Esophagus muscularis mucosa (tissue), 4 donors: ENCODE results near the gene KIF3B.
A peak's percentile ranks its signal among the peaks of the same experiment; 100 is the strongest.

Experiments
- CTCF ChIP-seq, 3 experiments: fragments of 200-600 bp in 2 of 3; fragments of 450-650 bp in 1 of 3; sonication (generic) in 2 of 3; IDR thresholded peaks; one replicate each; pipeline ENCODE4 v1.5.1; 2017 to 2019; ENCODE audit warnings: antibody characterized with exemption in 3 of 3, mild to moderate bottlenecking in 2 of 3, moderate library complexity in 1 of 3
- EP300 ChIP-seq: sonication (generic); formaldehyde crosslinking; IDR thresholded peaks from one replicate; pipeline ENCODE4 v1.6.1; 2017; ENCODE audit warnings: antibody characterized with exemption
- POLR2A ChIP-seq: fragments of 450-650 bp; IDR thresholded peaks from one replicate; pipeline ENCODE4 v1.6.1; 2017; ENCODE audit warnings: antibody characterized with exemption, moderate library complexity, mild to moderate bottlenecking, low read depth
- POLR2AphosphoS5 ChIP-seq, 2 donors: sonication (generic); formaldehyde crosslinking; IDR thresholded peaks; one replicate each; pipeline ENCODE4 v1.6.1; 2017; ENCODE audit warnings: antibody characterized with exemption in 2 of 2

- TF ChIP-seq EP300 (no peak), CTCF (IDR thresholded peaks at IDR 0.05) (no peak), POLR2AphosphoS5 (IDR thresholded peaks at IDR 0.05) (peak; percentile 23 to 66), POLR2A (peak; percentile 50)
These were observed 81.6 kb downstream of the KIF3B start for GRCh38 chr20:32358883-32359632.
